Stimulated activated CD8-positive, alpha-beta memory T cell treated with anti-CD3 and anti-CD28 coated beads, Interleukin-2, amount 100 ng/mL, for 1 hour (primary cell): ENCODE results near the gene CDT1.
"Not testable (repeated sequence)": the region's sequence is repeated elsewhere in the genome, so short reads cannot be mapped to it uniquely, and the experiment has no call there.

Experiments
- DNase-seq, 2 donors: peaks; one replicate each; pipeline ENCODE4 v3.0.0-alpha.2; 2020; ENCODE audit warnings: low read depth in 2 of 2

CDT1 gene

GRCh38 chr16:88768071-88768783 is 35.4 kb upstream of the CDT1 start:
- DNase-seq, result no peak

- DNase-seq, result no peak
Observed at GRCh38 chr16:88769617-88770460, 33.8 kb upstream of the CDT1 start.

GRCh38 chr16:88770461-88771293 is 32.9 kb upstream of the CDT1 start:
- DNase-seq, result no peak

- no peak for DNase-seq
Observed at GRCh38 chr16:88771294-88771772, 32.3 kb upstream of the CDT1 start.

GRCh38 chr16:88771781-88772180 is 31.8 kb upstream of the CDT1 start:
- DNase-seq, result not testable (repeated sequence)

- DNase-seq, result no peak
Observed at GRCh38 chr16:88772871-88773811, 30.4 kb upstream of the CDT1 start.

GRCh38 chr16:88773812-88774291 is 29.7 kb upstream of the CDT1 start:
- DNase-seq, result no peak

- DNase-seq, result no peak
Observed at GRCh38 chr16:88774544-88775393, 28.8 kb upstream of the CDT1 start.

GRCh38 chr16:88775825-88776224 is 27.8 kb upstream of the CDT1 start:
- DNase-seq, result no peak

GRCh38 chr16:88777471-88778270 is 25.9 kb upstream of the CDT1 start:
- no peak for DNase-seq

GRCh38 chr16:88778271-88778525 is 25.4 kb upstream of the CDT1 start:
- no peak for DNase-seq

GRCh38 chr16:88778541-88779065 is 25.0 kb upstream of the CDT1 start:
- no peak for DNase-seq

- DNase-seq, result no peak
Observed at GRCh38 chr16:88779406-88780141, 24.0 kb upstream of the CDT1 start.

GRCh38 chr16:88780142-88781062 is 23.2 kb upstream of the CDT1 start:
- DNase-seq, result no peak

GRCh38 chr16:88781140-88782077 is 22.2 kb upstream of the CDT1 start:
- DNase-seq, result peak in 1 of 2 donors; percentile 46
